HT1080 (cell line): ENCODE data around the gene DNAI1. TPM values are rescaled to one million over a fixed set of nuclear protein-coding genes. Genes with fewer than 3 reads are reported as not detected.
A peak's percentile ranks its signal among the peaks of the same experiment; 100 is the strongest.
"Not testable (repeated sequence)": the region's sequence is repeated elsewhere in the genome, so short reads cannot be mapped to it uniquely, and the experiment has no call there.

Experiments
- DNase-seq: peaks from one replicate; pipeline ENCODE4 v3.0.0-alpha.2; 2015; ENCODE audit warnings: low read depth
- polyA plus RNA-seq, 2 experiments: library from polyadenylated mRNA; depleted of rRNA; stranded (reverse); fragments of >200 nt; gene quantifications; 2 replicates each; pipeline ENCODE4 v1.2.3, GENCODE V29; 2015
- total RNA-seq: library from RNA; depleted of rRNA; stranded (reverse); fragments of >200 nt; shearing (Covaris generic); gene quantifications from 2 replicates; pipeline ENCODE4 v1.2.3, GENCODE V29; 2014; rRNA removed

Gene DNAI1
- not detected in 2 replicates for total RNA-seq
- polyA plus RNA-seq (2015; cell fraction: cytosol; rRNA removed), result not detected in 2 replicates
- polyA plus RNA-seq (2015; cell fraction: nucleus; rRNA removed), result 0.11 TPM in 1 of 2 replicates, not detected in the other

DNA sequence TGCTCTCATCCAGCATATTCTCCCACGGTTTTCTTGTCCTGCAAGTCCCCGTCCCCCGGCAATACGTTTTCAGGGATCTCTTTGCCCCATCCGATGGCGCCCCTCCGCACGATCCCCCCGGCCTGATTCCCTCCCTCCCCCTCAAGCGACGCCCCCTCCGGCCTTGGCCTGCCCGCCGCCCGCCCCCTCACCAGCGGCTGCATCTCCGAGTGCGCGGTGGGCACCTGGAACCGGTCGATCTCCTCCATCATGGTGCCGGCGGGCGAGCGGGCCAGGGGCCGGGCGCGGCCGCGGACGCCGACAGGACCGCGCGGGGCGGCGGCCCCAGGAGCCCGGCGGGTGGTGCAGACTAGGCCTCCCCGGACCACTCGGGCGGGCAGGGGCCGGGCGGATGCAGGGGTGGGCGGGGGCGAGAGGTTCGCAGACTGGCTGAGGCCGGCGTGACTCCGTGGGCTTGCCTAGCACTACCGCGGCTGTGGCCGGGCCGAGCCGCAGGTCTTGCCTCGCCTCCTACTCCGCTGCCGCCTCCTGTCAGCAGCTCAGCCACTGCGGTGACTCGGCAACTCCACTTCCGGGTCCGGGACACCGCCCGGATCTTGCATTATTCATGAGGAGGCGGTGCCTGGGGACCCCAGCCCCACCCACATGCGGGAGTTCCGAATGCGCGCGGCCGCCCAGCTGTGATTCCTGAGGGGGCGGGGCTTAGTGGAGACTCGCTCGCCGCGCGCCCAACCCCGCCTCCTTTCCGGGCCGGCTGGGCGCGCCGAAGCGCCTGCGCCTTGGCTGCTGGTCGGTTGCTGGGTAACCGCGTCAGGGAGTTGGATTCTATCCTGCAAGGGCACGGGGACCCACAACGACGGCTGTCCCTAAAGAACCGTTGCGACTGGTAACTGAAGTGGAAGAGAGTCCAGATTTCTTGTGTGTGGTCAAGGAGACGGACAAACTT lies at the start of gene DNAI1, which contains the start of gene FAM219A:
DNAI1 (plus strand) TSS at position 793 of the 946 bp plus-strand sequence. CDS start 201 bp downstream, outside the sequence.
FAM219A (minus strand) TSS at position 558 of the 946 bp plus-strand sequence; CDS start at position 251, 307 bp downstream.
- peak; percentile 96 for DNase-seq

DNA sequence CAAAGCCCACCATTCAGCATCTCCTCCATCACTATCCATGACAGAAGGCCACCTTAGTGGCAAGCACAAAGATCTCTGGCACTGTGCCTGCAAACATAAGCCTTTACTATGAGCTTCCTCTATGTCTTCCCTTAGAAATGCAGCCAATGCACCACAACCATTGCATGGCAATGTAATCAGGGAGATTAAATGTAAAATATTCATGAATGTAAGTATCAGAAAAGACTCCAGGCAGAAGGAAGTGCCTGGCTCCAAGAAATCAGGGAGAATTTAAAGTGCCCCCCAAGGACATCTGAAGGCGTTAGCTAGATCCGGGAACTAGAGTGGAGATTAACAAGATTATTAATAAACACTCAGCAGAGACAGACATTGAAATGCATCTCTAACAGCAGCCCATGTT lies 49.5 kb upstream of the DNAI1 start:
- no peak for DNase-seq

DNA sequence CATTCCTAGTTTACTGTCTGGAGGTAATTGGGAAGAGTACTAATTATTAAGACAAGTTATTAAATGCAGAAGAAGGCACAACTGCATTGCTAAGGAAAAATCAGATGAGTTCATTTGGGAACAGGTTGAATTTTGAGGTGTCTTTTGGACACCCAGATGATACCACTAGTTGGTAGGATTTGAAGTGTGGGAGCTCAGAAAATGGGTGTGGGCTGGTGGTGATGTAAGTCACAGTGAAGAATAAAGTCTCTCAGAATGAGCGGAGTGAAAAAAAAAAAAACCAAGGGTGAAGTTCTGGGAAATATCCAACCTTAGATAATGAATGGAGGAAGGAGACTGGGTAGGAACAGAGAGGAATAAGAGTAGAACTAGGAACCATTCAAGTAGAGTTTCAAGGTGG lies 46.3 kb upstream of the DNAI1 start:
- no peak for DNase-seq

DNA sequence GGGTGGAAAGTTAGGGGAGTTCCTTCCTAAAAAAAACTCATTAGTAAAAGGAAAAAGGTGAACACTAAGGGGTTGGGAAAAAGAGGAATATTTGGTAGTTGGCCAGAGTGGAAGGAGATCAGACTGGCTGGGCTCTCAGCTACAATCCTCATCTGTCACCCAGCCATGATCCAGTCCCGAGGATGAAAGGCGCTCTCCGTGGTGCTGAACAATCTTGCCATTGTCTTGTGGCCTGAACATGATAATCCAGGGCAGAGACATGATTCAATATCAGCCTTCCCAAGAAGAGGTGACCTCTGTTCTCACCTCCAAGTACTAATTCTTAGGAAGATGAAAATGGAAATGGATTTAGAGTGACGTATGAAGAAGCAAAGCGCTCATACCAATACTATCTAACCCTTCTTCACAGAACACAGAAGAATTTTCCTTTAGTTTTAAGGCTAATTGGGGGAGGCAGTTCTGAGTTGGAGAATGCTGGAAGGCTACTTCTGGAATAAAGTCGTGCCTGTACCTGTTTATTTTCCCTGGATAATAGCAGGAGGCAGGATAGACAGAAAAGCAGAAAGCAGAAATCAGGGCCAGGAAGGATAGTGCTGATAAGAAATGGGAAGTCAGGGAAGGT lies 45.3 kb upstream of the DNAI1 start:
- DNase-seq, result peak; percentile 32

DNA sequence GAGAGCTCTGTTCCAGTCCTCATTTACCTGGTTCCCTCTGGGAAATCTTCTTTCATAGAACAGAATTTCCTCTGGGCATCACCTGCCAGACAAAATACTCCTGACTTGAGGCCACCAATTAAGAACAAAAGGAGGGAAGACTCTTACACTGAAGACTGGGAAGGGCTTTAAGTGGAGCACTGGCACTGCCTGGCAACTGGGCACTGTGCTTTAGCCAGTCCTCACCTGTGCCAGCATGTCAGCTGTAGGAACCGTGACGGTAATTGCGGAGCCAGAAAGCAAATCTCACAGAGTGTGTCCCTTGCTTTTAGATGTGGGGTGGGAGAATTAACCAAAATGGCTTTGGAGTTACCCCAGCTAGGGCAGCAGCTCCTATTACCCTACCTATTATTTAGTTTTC lies 40.9 kb upstream of the DNAI1 start:
- DNase-seq, result no peak

DNA sequence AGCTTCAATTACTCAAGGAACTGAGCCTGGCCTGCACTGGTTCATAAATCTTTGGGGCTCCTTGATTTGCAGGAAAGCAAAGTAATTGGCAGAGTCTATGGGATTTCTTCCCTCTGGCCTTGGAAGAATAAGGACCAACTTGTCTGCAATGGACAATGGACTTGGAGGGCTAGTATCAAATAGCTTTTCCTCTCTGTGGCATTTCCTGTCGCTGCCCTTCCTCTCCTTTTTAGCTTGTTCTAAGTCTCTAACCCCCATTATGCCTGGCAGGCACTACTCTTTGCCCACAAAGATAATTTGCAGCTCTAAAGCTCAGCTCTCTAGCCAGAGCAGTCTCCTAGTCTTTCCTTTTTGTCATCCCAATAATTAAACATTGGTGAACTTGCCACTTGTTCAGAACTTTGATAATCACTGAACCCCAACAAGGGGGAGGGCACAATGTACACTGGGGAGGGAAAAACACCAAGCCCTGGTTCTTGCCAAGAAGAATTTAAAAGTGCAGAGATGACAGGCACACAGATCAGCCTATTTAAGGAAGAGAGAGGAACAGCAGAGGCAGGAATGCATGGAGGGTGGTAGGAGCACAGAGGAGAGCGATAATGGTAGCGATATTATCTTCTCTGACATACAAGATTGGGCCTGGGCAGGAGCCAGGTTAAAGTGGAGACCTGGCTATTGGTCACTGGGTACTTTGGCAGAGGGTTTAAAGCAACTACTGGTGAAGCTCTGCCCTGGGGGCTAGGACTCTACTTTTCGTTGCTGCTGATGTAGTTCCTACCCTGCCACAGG lies 38.7 kb upstream of the DNAI1 start:
- no peak for DNase-seq

DNA sequence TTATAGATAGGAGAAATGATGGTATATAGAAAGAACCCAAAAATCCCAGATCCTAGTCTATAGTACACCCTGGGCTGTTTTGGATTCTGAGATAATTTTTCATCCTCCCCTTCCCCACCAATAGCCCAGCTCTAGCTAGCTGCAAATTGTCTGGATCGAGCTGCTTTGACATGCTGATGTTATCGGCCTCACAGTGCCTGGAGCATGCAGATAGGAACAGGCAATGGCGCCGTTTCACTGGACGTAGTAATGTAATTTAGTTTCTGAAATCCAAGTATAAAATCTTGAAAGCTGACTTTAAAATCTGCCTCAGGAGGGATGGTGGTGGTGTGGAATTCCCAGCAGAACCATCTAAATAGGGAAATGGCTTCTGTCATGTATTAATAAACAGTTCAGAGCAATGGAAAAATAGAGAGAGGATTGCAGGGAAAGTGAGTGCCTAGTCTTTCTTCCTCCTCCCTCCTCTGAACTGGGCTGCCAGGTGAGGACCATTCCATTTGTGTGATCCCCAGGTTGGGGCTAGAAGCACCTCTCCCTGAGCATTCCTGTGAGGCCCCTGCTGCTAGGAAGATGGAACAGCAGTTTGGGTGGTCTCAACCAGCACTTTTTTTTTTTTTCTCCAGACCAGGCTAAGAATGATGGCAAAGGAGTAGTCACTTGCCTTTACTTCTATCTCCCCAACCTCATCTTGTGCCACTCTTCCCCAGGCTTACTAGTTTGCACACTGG lies 32.1 kb upstream of the DNAI1 start:
- no peak for DNase-seq

DNA sequence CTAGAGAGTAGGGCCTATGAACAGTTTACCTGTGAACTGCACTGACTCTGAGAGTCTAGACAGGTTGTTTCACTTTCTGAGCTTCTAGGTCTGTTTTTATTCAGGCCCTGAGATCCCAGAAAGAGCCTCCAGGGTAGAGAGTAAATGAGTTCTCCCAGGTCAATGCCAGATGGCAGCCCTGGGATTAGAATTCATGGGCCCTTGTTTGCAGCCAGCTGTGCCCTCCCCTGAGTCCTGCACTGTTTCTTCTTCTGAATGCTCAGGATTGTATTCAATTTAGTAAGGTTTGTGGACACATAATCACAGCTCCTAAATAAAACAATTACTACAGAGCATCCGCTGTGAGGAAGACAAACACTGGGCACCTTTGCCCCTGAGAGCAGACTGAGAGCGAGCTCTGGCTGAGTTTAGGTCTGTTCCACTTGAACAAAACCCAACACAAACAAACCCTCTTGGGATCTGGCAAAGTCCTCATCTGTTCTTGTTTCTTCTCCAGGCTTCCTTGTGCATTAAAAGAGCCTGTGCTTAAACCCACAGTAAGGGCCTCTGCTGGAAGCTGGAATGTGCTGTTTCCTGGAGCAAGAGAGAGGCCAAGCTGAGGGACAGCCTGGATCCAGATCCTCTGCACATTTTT lies 30.2 kb upstream of the DNAI1 start:
- no peak for DNase-seq

DNA sequence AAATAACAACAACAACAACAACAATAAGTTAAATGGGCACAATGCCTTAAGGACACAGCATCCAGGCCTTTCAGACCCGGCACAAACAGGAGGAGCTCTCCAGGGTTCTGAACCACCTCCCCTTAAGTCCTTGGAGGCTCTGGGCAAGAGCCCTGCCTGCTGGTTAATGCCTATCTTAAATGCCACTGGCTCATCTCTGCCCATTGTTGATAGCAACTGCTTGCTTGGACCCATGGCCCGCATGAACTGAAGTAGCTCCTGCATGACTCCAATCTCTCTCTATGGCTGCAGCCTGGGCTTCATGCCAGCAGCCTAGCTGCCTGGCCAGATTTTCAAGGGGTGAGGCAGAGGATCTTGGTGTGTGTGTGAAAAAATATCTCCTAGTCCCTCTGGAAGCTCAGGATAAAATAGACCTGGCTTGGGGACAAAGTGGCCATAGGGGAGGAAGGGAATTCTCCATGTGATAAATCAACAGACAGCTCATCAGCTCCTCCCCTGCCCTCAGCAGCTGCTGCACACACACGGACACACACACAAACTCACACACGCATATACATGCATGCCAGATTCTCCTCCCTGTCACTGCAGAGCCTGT lies 27.7 kb upstream of the DNAI1 start:
- peak; percentile 51 for DNase-seq

DNA sequence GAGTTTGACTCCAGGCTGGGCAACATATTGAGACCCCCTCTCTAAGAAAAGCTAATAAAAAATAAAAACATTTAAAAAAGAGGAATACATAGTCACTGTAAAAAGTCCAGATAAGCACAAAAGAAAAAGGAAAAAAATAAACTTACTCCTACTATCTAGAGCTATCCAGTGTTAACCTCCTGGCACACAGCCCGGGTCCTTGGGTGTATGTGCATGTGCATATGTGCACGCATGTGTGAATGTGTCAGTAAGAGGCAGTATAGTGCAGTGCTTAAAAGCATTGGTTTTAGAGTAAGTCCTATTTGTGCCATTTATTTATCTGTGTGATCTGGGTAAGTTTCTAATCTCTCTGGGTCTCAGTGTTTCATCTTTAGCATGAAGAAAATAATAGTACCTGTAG lies 26.9 kb upstream of the DNAI1 start:
- DNase-seq, result no peak

DNA sequence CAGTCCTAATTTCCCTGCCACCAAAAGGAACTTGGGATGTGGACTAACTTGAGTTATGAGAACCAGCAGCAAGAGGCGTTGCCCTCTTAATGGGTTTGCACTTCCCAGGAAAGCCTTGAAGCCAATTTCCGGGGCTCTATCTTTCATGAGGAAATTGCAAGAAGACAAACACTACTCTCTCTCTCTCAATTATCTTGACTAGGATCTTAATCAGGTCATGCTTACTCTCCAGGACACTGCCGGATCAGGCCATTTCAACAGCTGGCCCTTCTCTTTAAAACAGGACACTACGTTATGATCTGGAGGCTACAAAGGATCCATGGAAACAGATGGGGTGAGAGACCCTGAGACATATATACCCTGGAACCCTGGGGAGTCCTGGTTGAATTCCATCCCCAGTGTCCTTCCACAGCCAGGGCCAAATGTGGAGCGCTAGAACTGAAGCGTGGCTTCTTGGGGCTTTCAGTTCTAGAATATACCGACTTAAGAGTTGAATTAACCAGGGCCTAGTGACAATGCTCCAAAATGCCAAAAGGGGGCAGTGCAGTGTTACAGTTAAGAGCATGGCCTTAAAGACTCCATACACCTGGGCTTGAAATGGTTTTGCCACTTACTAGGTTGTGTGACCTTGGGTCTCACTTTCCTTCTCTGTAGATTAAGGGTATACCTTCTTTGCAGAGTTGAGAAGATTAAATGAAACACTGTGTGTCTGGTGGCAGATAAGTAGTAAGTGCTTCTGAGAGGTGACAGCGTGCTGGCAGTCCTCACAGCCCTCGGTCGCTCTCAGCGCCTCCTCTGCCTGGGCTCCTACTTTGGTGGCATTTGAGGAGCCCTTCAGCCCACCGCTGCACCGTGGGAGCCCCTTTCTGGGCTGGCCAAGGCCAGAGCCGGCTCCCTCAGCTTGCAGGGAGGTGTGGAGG lies 21.3 kb upstream of the DNAI1 start:
- DNase-seq, result peak; percentile 62

DNA sequence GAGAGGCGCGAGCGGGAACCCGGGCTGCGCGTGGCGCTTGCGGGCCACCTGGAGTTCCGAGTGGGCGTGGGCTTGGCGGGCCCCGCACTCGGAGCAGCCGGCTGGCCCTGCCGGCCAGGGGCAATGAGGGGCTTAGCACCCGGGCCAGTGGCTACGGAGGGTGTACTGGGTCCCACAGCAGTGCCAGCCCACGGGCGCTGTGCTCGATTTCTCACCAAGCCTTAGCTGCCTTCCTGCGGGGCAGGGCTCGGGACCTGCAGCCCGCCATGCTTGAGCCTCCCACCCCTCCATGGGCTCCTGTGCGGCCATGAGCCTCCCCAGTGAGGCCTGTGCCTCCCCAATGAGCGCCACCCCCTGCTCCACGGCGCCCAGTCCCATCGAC lies 20.7 kb upstream of the DNAI1 start:
- DNase-seq, result not testable (repeated sequence)

DNA sequence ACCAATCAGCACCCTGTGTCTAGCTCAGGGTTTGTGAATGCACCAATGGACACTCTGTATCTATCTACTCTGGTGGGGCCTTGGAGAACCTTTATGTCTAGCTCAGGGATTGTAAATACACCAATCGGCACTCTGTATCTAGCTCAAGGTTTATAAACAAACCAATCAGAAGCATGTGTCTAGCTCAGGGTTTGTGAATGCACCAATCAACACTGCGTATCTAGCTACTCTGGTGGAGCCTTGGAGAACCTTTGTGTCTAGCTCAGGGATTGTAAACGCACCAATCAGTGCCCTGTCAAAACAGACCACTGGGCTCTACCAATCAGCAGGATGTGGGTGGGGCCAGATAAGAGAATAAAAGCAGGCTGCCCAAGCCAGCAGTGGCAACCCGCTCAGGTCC lies 20.1 kb upstream of the DNAI1 start:
- DNase-seq, result peak; percentile 31

DNA sequence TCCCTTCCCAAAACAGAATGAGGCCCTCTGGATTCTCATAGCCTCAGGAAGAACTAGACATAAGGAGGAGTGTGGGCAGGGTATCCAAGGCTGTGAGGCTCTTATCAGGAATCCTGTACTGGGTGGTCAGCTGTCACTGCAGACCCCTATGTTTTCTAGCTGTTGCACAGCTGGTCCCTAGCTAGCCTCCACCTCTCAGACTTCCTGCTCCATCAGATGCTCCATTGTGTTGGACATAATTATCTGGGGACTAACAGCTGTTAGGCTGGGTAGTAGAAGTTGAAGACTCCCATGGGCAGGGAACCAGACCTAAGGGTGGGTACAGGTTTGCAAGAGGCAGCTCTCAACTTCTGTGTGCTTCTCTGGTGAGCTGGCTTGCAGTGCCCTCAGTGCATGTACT lies 18.6 kb upstream of the DNAI1 start:
- DNase-seq, result no peak

DNA sequence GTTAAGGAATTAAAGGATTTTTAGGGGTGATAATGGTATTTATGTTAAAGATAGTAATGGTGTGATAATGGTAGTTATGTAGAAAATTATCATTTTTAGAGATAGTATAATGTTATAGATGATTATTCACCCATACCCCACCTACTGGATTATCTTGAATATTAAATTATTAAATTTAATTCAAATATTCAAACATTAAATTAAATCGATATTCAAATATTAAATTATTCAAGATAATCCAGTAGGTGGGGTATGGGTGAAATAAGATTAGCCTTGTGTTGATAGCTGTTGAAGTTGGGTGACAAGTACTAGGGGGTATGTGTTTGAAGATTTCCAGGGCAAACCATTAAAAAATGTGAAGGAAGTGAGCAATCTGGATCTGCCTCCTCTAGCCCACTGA lies 15.8 kb upstream of the DNAI1 start:
- no peak for DNase-seq

DNA sequence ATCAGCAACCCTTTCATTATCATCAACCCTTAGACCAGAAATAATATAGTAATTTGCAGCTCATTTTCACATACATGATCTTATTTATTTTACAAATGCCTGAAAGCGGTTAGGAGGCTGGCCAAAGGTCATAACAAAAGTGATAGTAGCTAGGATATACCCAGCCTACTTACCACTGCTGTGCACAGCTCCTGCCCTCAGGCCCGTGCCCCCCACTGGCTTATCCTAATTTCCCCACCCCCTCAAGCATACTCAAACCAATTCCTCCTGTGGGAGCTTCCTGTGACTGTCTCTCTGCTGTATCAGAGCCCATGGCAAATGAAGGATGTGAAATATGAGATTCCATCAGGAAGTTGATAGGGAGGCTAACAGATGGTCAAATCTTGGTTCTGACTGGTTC lies 15.1 kb upstream of the DNAI1 start:
- no peak for DNase-seq

DNA sequence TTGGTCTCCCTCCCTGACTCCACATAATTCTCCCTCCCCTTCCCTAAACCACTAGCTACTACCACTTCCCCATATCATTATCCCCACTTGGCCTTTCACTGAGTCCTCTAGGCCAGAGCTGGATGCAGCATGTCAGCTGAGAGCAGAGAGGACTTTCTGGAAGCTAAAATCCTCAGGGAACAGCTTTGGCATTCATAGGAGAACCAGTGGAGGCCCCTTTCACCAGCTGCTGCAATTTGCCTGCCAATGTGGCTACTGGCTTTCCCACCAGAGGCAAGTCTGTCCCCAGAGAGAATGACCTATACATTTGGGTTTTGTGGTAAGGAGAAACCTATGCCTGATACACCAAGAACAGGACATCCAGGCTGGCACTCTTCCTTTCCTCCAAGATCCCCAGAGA lies 14.6 kb upstream of the DNAI1 start:
- DNase-seq, result no peak

DNA sequence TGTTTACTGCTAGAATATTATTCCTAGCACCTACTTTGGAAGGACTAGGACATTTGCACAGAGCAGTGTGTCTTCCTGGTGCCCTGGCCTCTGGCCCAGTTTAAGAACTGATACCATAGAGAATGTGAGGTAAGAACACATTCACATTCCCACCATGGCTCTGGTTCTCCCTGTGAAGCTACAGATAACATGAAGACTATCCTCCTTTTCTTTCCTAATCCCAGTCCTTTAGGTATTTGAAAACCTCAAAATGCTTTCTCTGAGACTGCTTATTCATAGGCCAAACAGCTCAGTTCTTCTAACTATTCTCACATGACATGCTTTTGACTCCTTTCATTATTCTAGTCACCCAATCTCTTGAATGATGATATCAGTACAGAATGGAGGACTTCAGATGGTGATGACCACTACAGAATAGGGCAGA lies 12.1 kb upstream of the DNAI1 start:
- DNase-seq, result no peak

DNA sequence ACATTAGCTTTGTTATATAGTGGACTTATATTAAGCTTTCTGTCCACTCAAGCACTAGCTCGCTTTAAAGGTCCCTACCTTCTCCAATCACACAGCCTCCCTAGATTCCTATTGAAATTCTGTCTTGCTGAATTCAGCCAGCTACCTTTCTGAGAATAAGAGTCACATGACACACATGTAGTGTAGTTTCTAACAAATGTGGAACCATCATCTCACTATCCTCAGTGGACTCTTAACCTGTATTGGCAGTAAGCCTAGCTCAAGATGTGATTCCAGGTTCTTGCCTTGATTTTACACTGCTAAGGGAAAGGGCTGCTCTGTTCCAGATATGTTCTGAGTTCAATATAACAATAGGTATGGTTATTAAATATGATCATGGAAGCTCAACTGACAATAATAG lies 11.7 kb upstream of the DNAI1 start:
- DNase-seq, result no peak
